Superior temporal gyrus (tissue), 1 donor: Measurements from ENCODE around the gene STPG1.
"Not testable (repeated sequence)": the region's sequence is repeated elsewhere in the genome, so short reads cannot be mapped to it uniquely, and the experiment has no call there.

Source experiments
- DNase-seq: peaks from one replicate; pipeline ENCODE4 v3.0.0-alpha.2; 2016; ENCODE audit errors: extremely low spot score

Gene STPG1, protein sequence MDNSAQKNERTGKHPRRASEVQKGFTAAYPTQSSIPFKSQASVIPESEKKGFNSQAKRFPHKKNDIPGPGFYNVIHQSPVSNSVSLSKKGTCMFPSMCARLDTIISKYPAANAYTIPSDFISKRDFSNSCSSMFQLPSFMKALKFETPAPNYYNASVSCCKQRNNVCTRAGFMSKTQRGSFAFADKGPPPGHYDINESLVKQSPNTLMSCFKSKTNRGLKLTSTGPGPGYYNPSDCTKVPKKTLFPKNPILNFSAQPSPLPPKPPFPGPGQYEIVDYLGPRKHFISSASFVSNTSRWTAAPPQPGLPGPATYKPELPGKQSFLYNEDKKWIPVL

DNA sequence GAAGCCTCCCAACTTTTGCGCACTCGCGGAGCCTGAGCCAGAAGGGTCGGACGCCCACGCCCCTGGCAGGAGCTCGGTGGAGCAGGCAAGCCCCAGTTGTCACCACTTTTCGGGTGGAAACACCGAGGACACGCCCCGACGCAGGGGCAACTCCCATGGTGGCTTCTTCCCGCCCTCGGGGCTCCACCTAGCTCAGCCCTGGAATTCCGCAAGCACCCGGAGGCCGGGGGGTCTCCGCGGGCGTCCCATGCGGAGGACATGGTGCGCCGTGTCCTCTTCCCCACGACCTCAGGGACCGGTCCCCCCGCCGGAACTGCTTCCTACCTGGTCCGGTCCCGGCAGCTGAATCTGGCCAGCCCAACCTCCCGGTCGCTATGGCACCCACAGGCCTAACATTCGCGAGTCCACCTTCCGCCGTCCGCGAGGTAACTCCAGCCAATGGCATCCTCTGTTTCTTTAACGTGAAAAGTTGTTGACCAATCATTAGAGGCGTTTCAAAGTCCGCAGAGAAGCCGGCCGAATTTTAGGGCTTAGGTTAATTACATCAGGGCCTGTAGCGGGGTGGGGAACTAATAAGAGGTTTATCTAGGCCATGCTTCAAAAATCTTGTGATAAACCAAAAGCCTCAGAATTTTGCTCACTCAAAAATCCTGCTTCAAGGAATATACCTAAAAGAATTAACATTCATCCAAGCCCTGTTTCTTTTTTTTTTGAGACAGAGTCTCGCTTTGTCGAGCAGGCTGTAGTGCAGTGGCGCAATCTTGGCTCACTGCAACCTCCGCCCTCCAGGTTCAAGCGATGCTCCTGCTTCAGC, at the start of gene STPG1:
Gene STPG1, minus strand, starts transcription at position 433 of the 814 bp plus-strand sequence. CDS start 12,394 bp downstream, outside the sequence.
- DNase-seq = peak; percentile 97

DNA sequence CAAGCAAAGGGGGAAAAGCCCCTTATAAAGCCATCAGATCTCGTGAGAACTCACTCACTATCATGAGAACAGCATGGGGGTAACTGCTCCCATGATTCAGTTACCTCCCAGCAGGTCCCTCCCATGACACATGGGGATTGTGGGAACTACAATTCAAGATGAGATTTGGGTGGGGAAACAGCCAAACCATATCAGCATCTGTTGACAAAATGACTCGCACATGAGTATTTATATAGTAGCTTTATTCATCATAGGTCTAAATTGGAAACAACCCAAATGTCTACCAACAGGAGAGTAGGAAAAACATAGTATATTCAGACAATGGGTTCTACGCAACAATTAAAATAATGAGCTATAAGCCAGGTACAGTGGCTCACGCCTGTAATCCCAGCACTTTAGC, 48.5 kb upstream of the STPG1 start:
- not testable (repeated sequence) for DNase-seq

DNA sequence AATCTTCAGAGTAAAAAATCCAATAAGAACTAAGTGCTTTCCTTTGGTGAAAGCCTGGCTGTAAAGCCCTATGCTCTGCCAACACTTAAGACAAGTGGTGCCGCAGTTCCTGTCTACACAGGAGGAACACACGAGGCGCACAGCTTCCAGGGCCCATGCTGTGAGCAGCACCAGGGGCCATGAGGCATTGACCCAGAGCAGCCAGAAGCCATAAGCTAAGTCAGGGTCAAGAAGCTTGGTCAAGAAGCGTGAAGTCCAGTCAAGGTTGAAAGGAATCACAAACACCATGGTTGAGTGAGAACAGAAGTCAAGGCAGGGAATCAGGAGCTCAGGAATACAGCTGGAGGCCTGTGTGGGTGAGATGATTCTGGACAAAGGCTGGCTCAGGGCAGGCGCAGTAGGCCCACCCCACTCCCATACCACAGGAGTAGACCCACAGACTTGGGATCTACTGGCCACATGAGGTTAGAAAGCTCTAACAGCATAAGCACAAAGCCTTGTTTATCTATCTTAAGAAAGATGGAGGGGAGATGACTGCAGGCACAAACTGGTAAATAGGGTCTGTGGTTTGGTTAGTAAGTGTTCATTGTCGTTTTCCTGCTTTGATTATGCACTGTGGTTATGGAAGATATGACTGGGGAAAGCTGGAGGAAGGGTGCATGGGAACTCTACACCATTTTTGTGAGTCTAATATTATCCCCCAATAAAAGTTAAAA, 46.1 kb upstream of the STPG1 start:
- DNase-seq = no peak

DNA sequence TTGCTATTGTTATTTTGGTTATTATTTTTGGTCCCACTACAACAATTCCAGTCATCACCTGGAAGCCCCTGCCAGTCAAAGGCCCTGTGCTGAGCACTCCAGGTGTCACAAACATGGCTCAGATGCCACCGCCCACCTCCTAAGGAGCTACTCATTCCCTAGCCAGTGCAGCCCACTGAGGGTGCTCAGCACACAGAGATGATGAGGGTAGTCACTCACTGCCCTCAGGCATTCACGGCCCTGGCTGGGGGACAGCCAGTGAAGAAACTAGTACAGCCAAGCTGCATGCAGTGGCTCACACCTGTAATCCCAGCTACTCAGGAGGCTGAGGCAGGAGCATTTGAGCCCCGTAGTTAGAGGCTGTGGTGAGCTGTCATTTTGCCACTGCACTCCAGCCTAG, 44.3 kb upstream of the STPG1 start:
- DNase-seq = no peak

DNA sequence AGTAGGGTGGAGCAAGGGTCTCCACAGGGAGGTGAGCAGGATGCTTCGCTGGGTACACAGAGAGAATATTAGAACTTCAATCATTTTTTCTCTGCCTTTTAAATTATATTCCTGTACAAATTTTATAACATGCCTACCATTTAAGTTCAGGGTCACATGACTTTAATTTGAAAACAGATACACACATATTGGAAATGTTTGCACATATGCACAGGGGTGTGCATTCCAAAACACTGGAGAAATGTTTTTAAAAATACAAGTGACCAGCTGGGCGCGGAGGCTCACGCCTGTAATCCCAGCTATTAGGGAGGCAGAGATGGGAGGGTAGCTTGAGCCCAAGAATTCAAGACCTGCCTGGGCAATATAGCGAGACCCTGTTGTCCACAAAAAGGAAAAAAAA, 41.7 kb upstream of the STPG1 start:
- DNase-seq = no peak

DNA sequence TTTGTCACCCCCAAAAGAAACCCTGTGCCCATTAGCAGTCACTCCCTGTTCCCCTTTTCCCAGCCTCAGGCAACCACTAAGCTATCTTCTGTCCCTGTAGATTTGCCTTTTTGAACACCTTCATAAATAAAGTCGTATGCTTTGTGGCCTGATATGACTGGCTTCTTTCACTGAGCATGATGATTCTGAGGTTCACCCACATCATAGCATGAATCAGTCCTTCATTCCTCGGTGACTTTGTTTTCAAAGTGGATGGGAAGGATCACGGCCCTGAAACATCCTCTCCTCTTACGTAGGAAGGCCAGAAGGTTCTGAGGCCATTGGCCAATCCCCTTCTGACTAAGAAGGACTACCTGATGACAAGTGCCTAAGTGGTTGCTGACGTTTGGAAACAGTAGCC, 41.1 kb upstream of the STPG1 start:
- DNase-seq = no peak

DNA sequence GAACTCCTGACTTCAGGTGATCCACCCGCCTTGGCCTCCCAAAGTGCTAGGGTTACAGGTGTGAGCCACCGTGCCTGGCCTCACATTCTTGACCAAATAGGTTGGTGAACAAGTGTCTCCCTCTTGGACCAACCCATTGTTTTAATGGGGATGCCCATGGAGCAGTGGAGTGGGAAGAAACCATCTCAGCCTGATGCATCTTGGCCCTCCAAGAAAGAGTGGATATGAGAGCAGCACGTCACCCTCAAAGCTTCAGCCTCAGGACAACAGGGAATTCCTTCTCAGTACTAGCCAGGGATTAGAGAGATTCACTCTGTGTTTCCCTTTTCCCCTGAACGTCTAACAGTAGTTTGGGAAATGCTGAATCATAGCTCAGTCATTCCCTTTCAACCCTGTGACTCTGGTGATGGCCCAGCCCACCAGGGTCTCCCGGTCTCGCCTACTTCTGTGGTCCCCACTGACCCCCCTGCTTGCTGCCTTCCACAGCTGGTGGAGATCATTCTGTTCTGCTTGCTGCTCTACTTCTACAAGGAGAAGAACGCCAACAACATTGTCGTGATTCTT, 39.4 kb upstream of the STPG1 start:
- no peak for DNase-seq

DNA sequence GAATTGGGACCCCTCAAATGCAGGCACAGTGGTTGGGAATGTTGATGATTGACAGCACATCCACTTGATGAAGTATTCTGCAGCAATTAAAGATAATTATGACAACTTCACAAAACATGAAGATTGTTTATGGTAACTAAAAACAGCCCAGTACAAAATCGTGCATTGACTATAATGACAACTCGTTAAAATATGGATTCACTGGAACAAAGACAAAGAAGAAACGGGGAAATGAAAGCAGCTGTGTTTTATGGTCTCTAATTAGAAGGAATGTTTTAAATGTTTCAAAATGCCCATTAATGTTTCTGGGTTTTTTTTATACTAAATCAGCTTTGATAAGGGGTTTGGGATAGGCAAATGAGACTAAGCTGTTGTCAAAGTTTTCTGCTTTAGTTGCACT, 38.2 kb upstream of the STPG1 start:
- DNase-seq = no peak

DNA sequence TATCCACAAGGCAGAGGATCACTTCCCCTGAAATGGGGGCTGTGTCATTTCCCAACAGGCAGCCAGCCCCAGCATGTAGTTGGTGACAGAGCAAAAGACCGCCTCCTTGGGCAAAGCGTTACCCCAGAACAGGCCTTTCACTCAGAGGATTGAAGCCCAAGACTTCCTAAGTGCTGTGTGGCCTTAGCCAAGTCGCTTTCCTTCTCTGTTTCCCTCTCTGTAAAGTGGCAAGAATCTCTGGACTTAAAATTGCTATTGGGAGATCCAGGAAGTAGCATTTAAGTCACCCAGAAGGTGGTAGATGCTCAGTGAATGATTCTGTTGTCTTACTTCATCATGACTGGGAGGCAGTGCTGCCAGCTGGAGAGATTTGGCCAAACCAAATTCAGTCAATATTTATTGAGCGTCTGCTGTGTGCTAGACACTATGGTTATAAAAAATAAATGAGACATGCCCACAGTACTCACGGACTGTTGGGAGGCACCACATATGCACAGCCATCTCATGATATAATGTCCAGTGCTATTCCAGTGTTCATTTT, 37.3 kb upstream of the STPG1 start:
- no peak for DNase-seq

DNA sequence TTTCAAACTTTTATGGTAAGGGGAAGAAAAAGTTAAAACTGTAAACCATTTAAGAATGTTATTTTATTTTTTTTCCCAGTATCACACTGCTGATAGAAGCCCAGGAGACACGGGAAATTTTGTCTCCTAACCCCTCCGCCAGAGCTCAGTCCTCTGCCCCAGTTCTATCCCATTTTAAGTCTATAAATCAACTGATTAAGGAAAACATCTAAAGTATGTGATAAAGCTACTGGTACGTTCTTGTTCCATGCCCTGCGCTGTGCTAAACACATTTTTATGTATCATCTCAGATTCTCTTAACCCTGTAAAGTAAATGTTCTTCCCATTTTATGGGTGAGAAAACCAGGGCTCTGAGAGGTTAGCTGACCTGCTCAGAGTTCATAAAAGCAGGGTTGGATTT, 36.7 kb upstream of the STPG1 start:
- no peak for DNase-seq

DNA sequence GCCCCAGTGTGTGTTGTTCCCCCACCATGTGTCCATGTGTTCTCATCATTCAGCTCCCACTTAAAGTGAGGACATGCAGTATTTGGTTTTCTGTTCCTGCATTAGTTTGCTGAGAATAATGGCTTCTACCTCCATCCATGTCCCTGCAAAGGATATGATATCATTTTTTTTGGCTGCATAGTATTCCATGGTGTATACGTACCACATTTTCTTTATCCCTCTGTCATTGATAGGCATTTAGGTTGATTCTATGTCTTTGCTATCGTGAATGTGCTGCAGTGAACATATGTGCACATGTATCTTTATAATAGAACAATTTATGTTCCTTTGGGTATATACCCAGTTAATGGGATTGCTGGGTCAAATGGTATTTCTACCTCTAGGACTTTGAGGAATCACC, 32.9 kb upstream of the STPG1 start:
- DNase-seq = not testable (repeated sequence)

DNA sequence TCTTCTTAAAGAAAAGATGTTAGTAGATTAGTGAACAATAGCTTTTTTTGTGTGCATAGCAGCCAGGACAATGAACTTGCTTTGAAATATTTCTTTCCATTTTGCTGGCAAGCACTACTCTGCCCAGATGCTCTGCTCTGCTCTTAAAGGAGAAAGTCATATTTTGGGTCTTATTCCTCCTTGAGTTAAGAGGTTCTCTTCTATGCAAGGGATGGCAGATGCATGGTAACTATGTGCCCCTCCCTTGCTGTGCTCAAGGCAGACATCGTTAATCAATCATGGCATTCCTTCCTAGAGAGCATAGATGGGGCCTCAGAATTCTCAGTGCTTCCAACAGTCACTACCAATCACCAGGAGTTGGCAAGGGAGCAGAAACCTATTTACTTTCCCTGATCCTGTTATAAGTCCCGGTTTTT, 29.7 kb upstream of the STPG1 start:
- peak; percentile 78 for DNase-seq

DNA sequence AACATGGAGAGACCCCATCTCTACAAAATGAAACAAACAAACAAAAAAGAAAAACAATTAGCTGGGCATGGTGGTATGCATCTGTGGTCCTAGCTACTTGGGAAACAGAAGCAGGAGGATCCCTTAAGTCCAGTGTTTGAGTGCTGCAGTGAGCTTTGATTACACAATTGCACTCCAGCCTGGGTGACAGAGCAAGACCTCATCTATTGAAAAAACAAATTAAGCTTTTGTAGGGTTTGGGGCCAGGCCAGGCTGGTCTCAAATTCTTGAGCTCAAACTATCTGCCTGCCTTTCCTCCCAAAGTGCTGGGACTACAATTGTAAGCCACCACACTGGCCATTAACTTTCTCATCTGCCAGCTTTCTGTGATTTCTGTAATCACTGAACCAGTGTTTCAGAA, 29.2 kb upstream of the STPG1 start:
- no peak for DNase-seq

DNA sequence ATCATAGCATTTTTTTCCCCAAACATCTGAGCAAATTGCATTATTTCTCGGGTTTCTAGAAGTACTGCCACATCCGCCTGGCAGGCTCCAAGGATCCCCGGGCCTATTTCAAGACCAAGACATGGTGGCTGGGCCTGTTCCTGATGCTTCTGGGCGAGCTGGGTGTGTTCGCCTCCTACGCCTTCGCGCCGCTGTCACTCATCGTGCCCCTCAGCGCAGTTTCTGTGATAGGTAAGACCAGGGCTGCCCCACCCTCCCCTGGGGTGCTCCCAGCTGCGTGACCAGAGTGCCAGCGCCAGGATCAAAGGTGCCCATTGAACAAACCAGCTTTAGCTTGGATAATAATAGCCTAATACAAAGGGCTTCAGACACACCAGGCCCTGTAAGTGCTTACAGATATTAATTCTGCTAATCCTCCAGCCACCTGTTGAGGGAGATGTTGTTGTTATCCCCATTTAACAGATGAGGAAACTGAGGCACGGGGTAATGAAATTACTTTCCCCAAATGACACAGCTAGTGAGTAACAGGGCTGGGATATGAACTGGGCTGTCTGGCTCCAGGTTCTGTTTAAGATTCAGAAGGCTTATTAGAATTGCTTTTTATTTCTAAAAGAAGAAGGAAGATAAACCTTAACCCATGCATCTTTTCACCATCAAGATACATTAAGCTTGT, 28.6 kb upstream of the STPG1 start:
- no peak for DNase-seq

DNA sequence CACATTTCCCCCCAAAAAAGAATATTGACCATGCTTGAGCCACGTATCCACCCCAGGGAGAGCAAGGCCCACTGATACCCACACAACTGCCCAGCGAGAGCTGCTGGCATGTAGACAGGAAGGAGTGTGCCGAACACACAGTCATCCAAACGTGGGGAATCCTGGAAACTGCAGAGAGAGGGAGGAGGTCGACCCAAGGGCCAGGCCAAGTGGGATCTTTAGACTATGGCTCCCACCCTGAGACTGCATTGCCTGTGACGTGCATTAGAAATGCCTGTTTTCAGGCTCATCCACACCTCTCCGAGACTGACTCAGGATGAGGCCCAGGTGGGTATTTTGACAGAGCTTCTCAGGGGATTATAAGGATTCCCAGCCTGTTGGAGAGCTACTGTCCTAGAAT, 27.9 kb upstream of the STPG1 start:
- no peak for DNase-seq

DNA sequence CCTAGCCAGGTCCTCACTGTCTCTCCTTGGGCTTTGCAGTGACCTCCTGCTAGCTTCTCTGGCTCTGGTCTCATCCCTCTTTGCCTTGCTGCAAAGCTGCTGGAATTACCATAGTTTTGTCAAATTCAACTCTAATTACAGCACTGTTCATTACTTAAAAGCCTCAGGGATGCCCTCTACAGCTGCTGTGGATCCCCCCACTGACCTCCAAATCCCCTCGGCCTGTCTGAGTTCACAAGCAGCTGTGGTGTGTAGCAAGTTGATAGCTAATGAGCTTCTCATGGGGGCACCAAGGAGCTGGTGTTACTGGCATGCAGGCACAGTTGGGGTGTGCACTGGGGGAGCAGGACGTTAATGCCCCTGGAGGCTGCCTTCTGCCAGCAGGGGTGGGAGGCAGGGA, 26.9 kb upstream of the STPG1 start:
- DNase-seq = no peak

DNA sequence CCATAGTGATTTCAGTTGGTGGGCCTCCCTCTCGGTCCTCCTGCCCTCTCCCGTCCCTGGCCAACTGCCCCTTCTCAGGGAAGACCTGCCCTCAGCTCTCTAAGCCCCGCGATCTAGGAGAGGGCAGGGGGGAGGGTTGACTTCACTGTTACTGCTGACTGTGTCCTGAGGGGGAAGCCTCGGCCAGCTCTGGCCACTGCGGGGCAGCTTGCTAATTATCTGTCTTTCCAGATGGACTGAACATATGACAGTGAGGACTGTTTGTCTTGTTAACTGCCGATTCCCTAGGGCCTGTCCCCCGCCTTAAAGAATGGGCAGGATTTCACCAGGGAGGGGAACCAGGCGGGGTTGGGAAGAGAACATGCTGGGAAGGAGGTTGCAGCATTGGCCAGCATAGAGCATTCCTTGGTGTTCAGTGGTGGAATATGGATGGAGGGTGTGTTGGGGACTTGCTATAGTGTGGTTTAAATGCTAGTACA, 24.9 kb upstream of the STPG1 start:
- peak; percentile 66 for DNase-seq

DNA sequence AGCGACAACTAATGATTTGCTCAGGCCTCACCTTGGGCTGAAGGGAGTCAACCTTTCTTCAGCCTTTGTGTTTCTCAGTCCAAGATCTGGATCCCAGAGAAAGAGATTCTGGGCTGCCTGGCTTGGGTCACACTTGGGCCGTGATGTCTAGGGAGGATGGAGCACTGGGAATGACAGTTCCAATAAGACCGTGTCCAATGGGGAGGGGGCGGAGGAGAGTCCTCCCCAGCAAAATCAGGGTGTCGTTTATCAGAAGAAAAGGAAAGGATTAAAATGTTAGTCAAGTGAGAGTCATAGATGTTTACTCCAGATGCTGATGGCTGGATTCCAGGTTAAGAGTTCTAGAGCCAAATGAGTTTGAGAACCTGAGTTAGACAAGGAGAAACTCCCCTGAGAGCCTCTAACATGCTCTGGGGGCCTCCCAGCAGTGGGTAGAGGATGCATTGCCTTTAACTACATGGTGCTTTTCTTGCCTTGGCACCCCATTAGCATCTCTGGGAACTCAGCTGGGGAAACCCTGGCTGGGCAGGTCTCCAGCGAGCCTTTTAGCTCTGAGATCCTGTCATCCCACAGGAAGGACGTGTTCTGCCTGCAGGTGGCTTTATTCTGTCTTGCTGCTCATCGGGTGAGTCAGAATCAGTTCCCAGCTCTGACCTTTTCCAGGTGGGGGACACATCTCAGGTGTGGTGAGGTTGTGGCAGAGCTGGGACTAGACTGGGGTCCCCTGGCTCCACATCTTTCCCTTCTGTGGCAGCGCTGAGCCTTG, 24.2 kb upstream of the STPG1 start:
- DNase-seq = peak; percentile 29

DNA sequence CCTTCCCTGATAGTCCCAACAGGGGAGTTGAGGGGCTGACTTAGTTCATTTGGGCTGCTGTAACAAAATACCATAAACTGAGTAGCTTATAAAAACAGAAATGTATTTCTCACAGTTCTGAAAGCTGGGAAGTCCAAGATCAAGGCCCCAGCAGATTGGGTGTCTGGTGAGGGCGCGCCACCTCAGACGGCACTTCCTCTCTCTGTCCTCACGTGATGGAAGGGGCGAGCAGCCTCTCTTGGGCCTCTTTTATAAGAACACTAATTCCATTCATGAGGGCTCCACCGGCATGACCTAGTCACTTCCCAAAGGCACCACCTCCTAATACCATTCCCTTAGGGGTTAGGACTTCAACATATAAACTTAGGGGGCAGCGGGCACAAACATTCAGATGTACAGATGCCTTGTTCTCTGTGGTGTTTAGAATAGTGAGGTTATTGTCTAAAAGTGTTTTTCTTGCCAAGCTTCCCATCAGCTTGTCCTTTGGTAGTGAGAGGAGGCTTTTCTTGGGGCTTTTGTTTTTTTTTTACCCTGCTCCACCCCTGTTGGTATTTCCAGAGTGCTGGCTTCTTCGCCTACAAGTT, 22.3 kb upstream of the STPG1 start:
- peak; percentile 79 for DNase-seq

DNA sequence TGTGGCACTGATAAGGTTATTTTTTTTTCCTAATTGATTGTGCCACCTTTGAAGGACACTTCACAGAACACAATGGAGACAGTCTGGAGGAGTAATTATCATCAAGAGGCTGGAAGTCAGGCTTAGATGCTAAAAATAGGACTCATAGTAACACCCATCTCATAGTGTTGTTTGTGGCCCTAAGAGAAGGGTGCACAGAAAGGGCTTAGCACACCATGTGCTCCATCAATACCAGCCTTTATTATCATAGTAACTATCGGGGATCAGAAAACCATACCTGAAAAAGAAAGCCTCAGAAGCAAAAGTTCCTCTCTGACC, 13.9 kb upstream of the STPG1 start:
- DNase-seq = no peak
